Fibroblast of skin of abdomen (primary cell): ENCODE data around the gene CFAP53. TPM values are rescaled to one million over a fixed set of nuclear protein-coding genes. Genes with fewer than 3 reads are reported as not detected.
"Not testable (repeated sequence)": the region's sequence is repeated elsewhere in the genome, so short reads cannot be mapped to it uniquely, and the experiment has no call there.

Experiments
- DNase-seq: peaks from one replicate; pipeline ENCODE4 v3.0.0-alpha.2; 2013
- polyA plus RNA-seq, 2 experiments: library from polyadenylated mRNA; unstranded; fragments of 120-200 nt; gene quantifications; one replicate each; pipeline ENCODE4 v1.2.1, GENCODE V29; 2013; ENCODE audit not compliant: insufficient read length in 2 of 2

The CFAP53 gene
- polyA plus RNA-seq (2013, experiment 1 of 2; ENCODE audit: insufficient read length), result 0.32 TPM
- polyA plus RNA-seq (2013, experiment 2 of 2; ENCODE audit: insufficient read length), result 0.34 TPM

GRCh38 chr18:50266248-50266704, at the start of gene CFAP53:
Gene CFAP53, minus strand, starts transcription at chr18:50266495. Its CDS starts 91 bp downstream, at chr18:50266404.
- peak; percentile 88 for DNase-seq

- no peak for DNase-seq
These were observed 49.0 kb upstream of the CFAP53 start for GRCh38 chr18:50315100-50315871.

GRCh38 chr18:50313873-50314460, 47.7 kb upstream of the CFAP53 start:
- DNase-seq, result no peak

GRCh38 chr18:50313031-50313607, 46.8 kb upstream of the CFAP53 start:
- no peak for DNase-seq

- DNase-seq, result no peak
These were observed 46.2 kb upstream of the CFAP53 start for GRCh38 chr18:50312296-50313030.

GRCh38 chr18:50311650-50312049, 45.4 kb upstream of the CFAP53 start:
- no peak for DNase-seq

GRCh38 chr18:50310080-50310479, 43.8 kb upstream of the CFAP53 start:
- no peak for DNase-seq

GRCh38 chr18:50308851-50309250, 42.6 kb upstream of the CFAP53 start:
- DNase-seq, result not testable (repeated sequence)

- peak; percentile 89 for DNase-seq
These were observed 41.6 kb upstream of the CFAP53 start for GRCh38 chr18:50307738-50308470.

GRCh38 chr18:50307400-50307737, 41.1 kb upstream of the CFAP53 start:
- DNase-seq, result no peak

- peak; percentile 63 for DNase-seq
These were observed 40.6 kb upstream of the CFAP53 start for GRCh38 chr18:50306944-50307343.

GRCh38 chr18:50301074-50301473, 34.8 kb upstream of the CFAP53 start:
- DNase-seq, result no peak

GRCh38 chr18:50299626-50300388, 33.5 kb upstream of the CFAP53 start:
- DNase-seq, result no peak

GRCh38 chr18:50298443-50299284, 32.4 kb upstream of the CFAP53 start:
- DNase-seq, result no peak

- DNase-seq, result peak; percentile 76
These were observed 31.5 kb upstream of the CFAP53 start for GRCh38 chr18:50297621-50298442.

- no peak for DNase-seq
These were observed 26.7 kb upstream of the CFAP53 start for GRCh38 chr18:50293039-50293438.

- DNase-seq, result no peak
These were observed 22.8 kb upstream of the CFAP53 start for GRCh38 chr18:50289108-50289443.

- not testable (repeated sequence) for DNase-seq
These were observed 22.2 kb upstream of the CFAP53 start for GRCh38 chr18:50288348-50289107.
